GM18951 (cell line): ENCODE measurements around the gene UBALD1.

Experiments
- POLR2A ChIP-seq: IDR thresholded peaks from 4 replicates; pipeline ENCODE4 v1.6.1; 2011; ENCODE audit warnings: mild to moderate bottlenecking; ENCODE audit not compliant: insufficient read length, insufficient read depth; ENCODE audit errors: extremely low read depth
- in situ Hi-C: fragments of 300-500 bp; cut with MboI; formaldehyde crosslinking; loops from one replicate; pipeline ENCODE4 v1.12.0; 2022; ENCODE audit warnings: low sequenced_read_pairs, mixed read lengths, inconsistent platforms; ENCODE audit not compliant: unreplicated experiment

Gene UBALD1

GRCh38 chr16:4606354-4606753, 8.3 kb downstream of the UBALD1 start:
- no peak for TF ChIP-seq POLR2A
- in situ Hi-C loops, result no loop called here

- TF ChIP-seq POLR2A, result no peak
- in situ Hi-C loops, result no loop called here
Observed at GRCh38 chr16:4604401-4604800, 10.3 kb downstream of the UBALD1 start.

GRCh38 chr16:4603624-4604170, 11.0 kb downstream of the UBALD1 start:
- in situ Hi-C loops, result no loop called here
- TF ChIP-seq POLR2A, result no peak

- TF ChIP-seq POLR2A, result no peak
- in situ Hi-C loops, result no loop called here
Observed at GRCh38 chr16:4602331-4602730, 12.4 kb downstream of the UBALD1 start.

GRCh38 chr16:4601864-4602186, 12.9 kb downstream of the UBALD1 start:
- in situ Hi-C loops, result no loop called here
- no peak for TF ChIP-seq POLR2A

GRCh38 chr16:4601036-4601863, 13.4 kb downstream of the UBALD1 start:
- no peak for TF ChIP-seq POLR2A
- in situ Hi-C loops, result no loop called here

GRCh38 chr16:4599545-4599944, 15.1 kb downstream of the UBALD1 start:
- TF ChIP-seq POLR2A, result no peak
- in situ Hi-C loops, result no loop called here

GRCh38 chr16:4599037-4599436, 15.7 kb downstream of the UBALD1 start:
- TF ChIP-seq POLR2A, result no peak
- in situ Hi-C loops, result no loop called here

- in situ Hi-C loops, result no loop called here
- TF ChIP-seq POLR2A, result no peak
Observed at GRCh38 chr16:4597174-4597573, 17.5 kb downstream of the UBALD1 start.

- in situ Hi-C loops, result no loop called here
- no peak for TF ChIP-seq POLR2A
Observed at GRCh38 chr16:4594433-4595410, 20.0 kb downstream of the UBALD1 start.

- in situ Hi-C loops, result no loop called here
- TF ChIP-seq POLR2A, result no peak
Observed at GRCh38 chr16:4593086-4593485, 21.6 kb downstream of the UBALD1 start.

- TF ChIP-seq POLR2A, result no peak
- in situ Hi-C loops, result no loop called here
Observed at GRCh38 chr16:4591706-4592470, 22.8 kb downstream of the UBALD1 start.

GRCh38 chr16:4591191-4591590, 23.5 kb downstream of the UBALD1 start:
- in situ Hi-C loops, result no loop called here
- TF ChIP-seq POLR2A, result no peak
